PFSK-1 (cell line): ENCODE data around the gene TPK1.

Source experiments
- POLR2AphosphoS5 ChIP-seq: IDR thresholded peaks from 2 replicates; pipeline ENCODE4 v1.6.1; 2012; ENCODE audit warnings: low read depth, mild to moderate bottlenecking, control low read depth, low read length, moderate library complexity
- SIN3A ChIP-seq: IDR thresholded peaks from 2 replicates; pipeline ENCODE4 v1.6.1; 2012; ENCODE audit warnings: mild to moderate bottlenecking, low read length, moderate library complexity, borderline replicate concordance; ENCODE audit not compliant: insufficient read depth
- TAF1 ChIP-seq: IDR thresholded peaks from 2 replicates; pipeline ENCODE4 v1.6.1; 2012; ENCODE audit warnings: low read length, control low read depth, borderline replicate concordance; ENCODE audit not compliant: insufficient read depth

DNA sequence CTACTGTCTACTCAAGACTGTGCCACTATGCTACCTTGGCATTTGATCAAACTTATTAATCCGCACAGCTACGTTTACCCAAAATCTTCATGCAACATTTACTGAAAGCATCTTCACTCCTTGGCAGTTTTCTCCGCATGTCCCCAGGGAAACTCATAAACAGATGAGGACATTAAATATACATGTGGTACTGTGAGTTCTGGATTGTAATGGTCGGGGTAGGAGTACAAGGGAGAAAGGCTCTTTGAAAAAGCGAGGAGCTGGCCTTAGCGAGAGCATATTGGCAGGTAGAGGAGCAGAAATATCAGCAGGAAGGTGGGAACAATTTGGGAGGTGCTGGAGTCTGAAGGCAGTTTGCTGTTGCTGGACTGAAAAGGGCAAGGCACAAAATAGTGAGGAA is 325.2 kb downstream of the TPK1 start:
- no peak for TF ChIP-seq POLR2AphosphoS5
- TF ChIP-seq SIN3A = no peak
- TF ChIP-seq TAF1 = no peak
